Keratinocyte (primary cell): ENCODE results near the gene EDN2. TPM values are rescaled to one million over a fixed set of nuclear protein-coding genes. Genes with fewer than 3 reads are reported as not detected.

Source experiments
- DNase-seq: peaks from one replicate; pipeline ENCODE4 v3.0.0-alpha.2; 2011; ENCODE audit warnings: low read depth, missing footprints, low spot score
- FAIRE-seq: peaks from 2 replicates; lab custom pipeline; 2011; peaks lifted over from hg19 to GRCh38; lab: Jason Lieb, UNC
- H2AFZ ChIP-seq: 2 replicates; pipeline ENCODE4 v1.6.0; 2012; ENCODE audit warnings: low read length, control low read depth, inconsistent platforms; ENCODE audit not compliant: control insufficient read depth
- H3K27ac ChIP-seq: 2 replicates; pipeline ENCODE4 v1.5.1; 2011; ENCODE audit warnings: low read length; ENCODE audit not compliant: control insufficient read depth, insufficient read depth
- H3K27me3 ChIP-seq: 3 replicates; pipeline ENCODE4 v1.6.0; 2011; ENCODE audit warnings: low read length; ENCODE audit not compliant: control insufficient read depth, insufficient read depth; ENCODE audit errors: extremely low read depth
- H3K36me3 ChIP-seq, 2 experiments: 2 replicates in 1 of 2; 3 replicates in 1 of 2; pipeline ENCODE4 v1.5.1; 2011; ENCODE audit warnings: low read length in 2 of 2, mild to moderate bottlenecking in 1 of 2; ENCODE audit not compliant: control insufficient read depth in 2 of 2, insufficient read depth in 2 of 2; ENCODE audit errors: extremely low read depth in 1 of 2
- H3K4me1 ChIP-seq: 3 replicates; pipeline ENCODE4 v1.5.1; 2011; ENCODE audit warnings: low read length; ENCODE audit not compliant: control insufficient read depth, insufficient read depth; ENCODE audit errors: extremely low read depth
- H3K4me2 ChIP-seq: 3 replicates; pipeline ENCODE4 v1.6.0; 2011; ENCODE audit warnings: low read depth, low read length; ENCODE audit not compliant: control insufficient read depth, insufficient read depth; ENCODE audit errors: extremely low read depth
- H3K4me3 ChIP-seq, 3 experiments: fragments of 200-600 bp in 1 of 3; sonication (generic) in 1 of 3; 2 replicates in 2 of 3; 3 replicates in 1 of 3; pipeline ENCODE4 v1.5.1; 2011 to 2016; ENCODE audit warnings: low read length in 3 of 3, mild to moderate bottlenecking in 3 of 3, control low read depth in 2 of 3, inconsistent platforms in 1 of 3, low read depth in 1 of 3, mixed read lengths in 1 of 3, mixed run types in 1 of 3, moderate library complexity in 1 of 3; ENCODE audit not compliant: control insufficient read depth in 2 of 3, insufficient read depth in 2 of 3; ENCODE audit errors: extremely low read depth in 1 of 3
- H3K79me2 ChIP-seq: 2 replicates; pipeline ENCODE4 v1.6.0; 2012; ENCODE audit warnings: low read length; ENCODE audit not compliant: control insufficient read depth, insufficient read depth
- H3K9ac ChIP-seq: 3 replicates; pipeline ENCODE4 v1.6.0; 2011; ENCODE audit warnings: low read length; ENCODE audit not compliant: control insufficient read depth, insufficient read depth; ENCODE audit errors: extremely low read depth
- H3K9me1 ChIP-seq: 3 replicates; pipeline ENCODE4 v1.6.0; 2011; ENCODE audit warnings: low read length; ENCODE audit not compliant: control insufficient read depth, insufficient read depth; ENCODE audit errors: extremely low read depth
- H3K9me3 ChIP-seq: 2 replicates; pipeline ENCODE4 v1.5.1; 2012; ENCODE audit warnings: low read depth, low read length; ENCODE audit not compliant: control insufficient read depth
- H4K20me1 ChIP-seq: 3 replicates; pipeline ENCODE4 v1.6.0; 2011; ENCODE audit warnings: low read length; ENCODE audit not compliant: control insufficient read depth, insufficient read depth; ENCODE audit errors: extremely low read depth
- CTCF ChIP-seq, 3 experiments: IDR thresholded peaks in 1 of 3; conservative IDR thresholded peaks in 1 of 3; optimal IDR thresholded peaks in 1 of 3; 2 replicates in 2 of 3; 3 replicates in 1 of 3; pipeline versions ENCODE3 to v1.5.1; 2011; ENCODE audit warnings: low read length in 3 of 3, mild to moderate bottlenecking in 3 of 3, moderate library complexity in 2 of 3, control low read depth in 1 of 3, inconsistent platforms in 1 of 3; ENCODE audit not compliant: insufficient read depth in 2 of 3; ENCODE audit errors: extremely low read depth in 1 of 3
- EZH2 ChIP-seq: IDR thresholded peaks from one replicate; pipeline ENCODE4 v1.6.1; 2012; ENCODE audit warnings: inconsistent platforms, mild to moderate bottlenecking, low read length, moderate library complexity
- dilution Hi-C: fragments of 300-500 bp; cut with MboI; formaldehyde crosslinking; loops from one replicate; pipeline ENCODE4 v1.7.0; 2020; ENCODE audit warnings: low sequenced_read_pairs; ENCODE audit not compliant: extremely low pct_ligation_motif_present
- polyA plus RNA-seq, 5 experiments: library from polyadenylated mRNA; depleted of rRNA in 3 of 5; stranded (reverse) in 3 of 5; stranded (forward) in 1 of 5; unstranded in 1 of 5; fragments of >200 nt; gene quantifications; 1 replicate in 1 of 5; 2 replicates in 3 of 5; 3 replicates in 1 of 5; pipeline versions ENCODE4 v1.2.1 to v1.2.3, GENCODE V29; 2011 to 2012; ENCODE audit warnings: missing spikeins in 2 of 5, low read depth in 1 of 5, low replicate concordance in 1 of 5

The EDN2 gene
- polyA plus RNA-seq, 1 donor (not counting 4 experiments of a cell fraction or from before 2014, with no cell fraction given), result 0.34 TPM

DNA sequence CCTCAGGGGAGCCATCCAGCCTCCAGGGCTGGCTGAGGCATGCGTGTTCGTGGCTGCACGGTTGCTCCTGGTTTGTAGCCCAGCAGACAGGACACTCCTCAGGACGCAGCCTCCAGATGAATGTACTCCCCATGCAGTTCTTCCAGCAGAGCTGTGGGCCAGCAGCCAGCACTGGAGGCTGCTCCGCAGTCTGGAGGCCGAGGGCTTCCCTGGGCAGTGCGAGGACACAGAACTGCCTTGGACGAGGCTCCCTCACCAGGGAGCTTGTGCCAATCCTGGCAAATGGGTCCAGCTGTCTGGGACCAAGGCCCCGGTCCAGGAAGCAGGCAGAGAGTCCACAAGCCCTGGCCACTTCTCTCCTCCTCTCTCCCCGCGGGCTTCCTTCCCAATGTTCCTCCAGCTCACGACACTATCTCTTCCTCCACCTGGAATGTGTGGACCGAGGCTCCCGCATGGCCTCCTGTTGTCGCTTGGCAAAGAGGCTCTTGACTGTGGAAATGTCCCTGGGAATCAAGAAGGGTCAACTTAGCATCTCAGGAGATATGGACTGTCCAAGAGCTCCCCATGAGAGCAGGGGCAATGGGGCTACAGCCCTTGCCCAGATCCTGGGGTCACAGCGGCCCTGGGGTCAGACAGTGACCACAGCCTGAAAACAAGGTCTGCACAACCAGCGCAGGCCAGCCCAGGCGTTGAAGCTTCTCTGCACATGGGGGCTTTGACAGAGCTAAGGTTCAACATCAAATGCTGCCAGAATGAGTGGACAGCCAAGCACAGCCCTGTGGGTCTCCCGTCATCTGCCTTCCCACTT is 5.3 kb downstream of the EDN2 start:
- TF ChIP-seq EZH2 (no peak), CTCF (optimal IDR thresholded peaks at IDR 0.05 in 1 of 3, IDR thresholded peaks at IDR 0.05 in 1 of 3, conservative IDR thresholded peaks at IDR 0.05 in 1 of 3; ENCODE audit: extremely low read depth in 1 of 3, insufficient read depth in 2 of 3, low read length in 3 of 3) (no peak)
- Histone ChIP-seq H3K27ac (no peak overlapping the region), H4K20me1 (no peaks in the 10 kb centered on the region), H3K79me2 (no peaks in the 10 kb centered on the region), H3K4me2 (no peak overlapping the region), H3K9me3 (no peaks in the 10 kb centered on the region), H3K9ac (no peak overlapping the region), H3K4me3 (no peak overlapping the region), H3K9me1 (no peaks in the 10 kb centered on the region), H3K4me1 (peaks cover 40% of the 10 kb centered on the region), H2AFZ (no peak overlapping the region), H3K27me3 (no peaks in the 10 kb centered on the region), H3K36me3 (no peaks in the 10 kb centered on the region)
- dilution Hi-C loops, result no loop called here
- no peak for FAIRE-seq
- DNase-seq, result no peak

- Histone ChIP-seq H3K27me3 (no peaks in the 10 kb centered on the region), H3K9ac (no peak overlapping the region), H3K4me3 (no peak overlapping the region), H3K9me1 (no peaks in the 10 kb centered on the region), H3K79me2 (no peaks in the 10 kb centered on the region), H3K27ac (no peak overlapping the region), H3K4me1 (peaks cover 42% of the 10 kb centered on the region), H2AFZ (no peak overlapping the region), H3K36me3 (no peaks in the 10 kb centered on the region), H3K4me2 (no peak overlapping the region), H4K20me1 (no peaks in the 10 kb centered on the region), H3K9me3 (no peaks in the 10 kb centered on the region)
- FAIRE-seq, result no peak
- no peak for DNase-seq
- dilution Hi-C loops, result no loop called here
- no peak for TF ChIP-seq EZH2
- no peak for TF ChIP-seq CTCF (optimal IDR thresholded peaks at IDR 0.05 in 1 of 3, IDR thresholded peaks at IDR 0.05 in 1 of 3, conservative IDR thresholded peaks at IDR 0.05 in 1 of 3; ENCODE audit: extremely low read depth in 1 of 3, insufficient read depth in 2 of 3, low read length in 3 of 3)
These were observed 6.2 kb downstream of the EDN2 start for GRCh38 chr1:41478118-41478748.
